SU-DHL-6 (cell line): ENCODE results near the gene NCS1.

ENCODE experiments used
- CTCF ChIP-seq: fragments of 200-600 bp; sonication (generic); IDR thresholded peaks from one replicate; pipeline ENCODE4 v1.5.1; 2017; ENCODE audit warnings: antibody characterized with exemption, mild to moderate bottlenecking, low read length, moderate library complexity; ENCODE audit not compliant: insufficient read depth, poor library complexity, severe bottlenecking
- EZH2phosphoT487 ChIP-seq: fragments of 200-600 bp; sonication (generic), shearing (Covaris generic); conservative IDR thresholded peaks from 2 replicates; pipeline ENCODE4 v1.6.1; 2018; ENCODE audit warnings: mild to moderate bottlenecking, antibody characterized with exemption, low read length, moderate library complexity, mixed read lengths

GRCh38 chr9:130165579-130165978 lies 6.6 kb upstream of the NCS1 start:
- no peak for TF ChIP-seq CTCF
- no peak for TF ChIP-seq EZH2phosphoT487
